DOHH2 (cell line): ENCODE results near the gene RALGAPB.

ENCODE experiments used
- H3F3A ChIP-seq: fragments of 200-600 bp; sonication (generic), shearing (Covaris generic); 2 replicates; pipeline ENCODE4 v1.6.0; 2016; ENCODE audit warnings: antibody characterized with exemption, mild to moderate bottlenecking; ENCODE audit not compliant: control insufficient read depth, insufficient read depth
- H3K27ac ChIP-seq: fragments of 200-600 bp; sonication (generic); 2 replicates; pipeline ENCODE4 v1.5.1; 2014; ENCODE audit warnings: low read depth, mild to moderate bottlenecking, low read length, moderate library complexity
- H3K27me3 ChIP-seq: fragments of 200-600 bp; sonication (generic); 2 replicates; pipeline ENCODE4 v1.6.1; 2014; ENCODE audit warnings: mild to moderate bottlenecking, low read length, mixed read lengths; ENCODE audit not compliant: control insufficient read depth
- H3K36me3 ChIP-seq: fragments of 200-600 bp; sonication (generic); 2 replicates; pipeline ENCODE4 v1.6.1; 2014; ENCODE audit warnings: mild to moderate bottlenecking, low read length, moderate library complexity, mixed read lengths; ENCODE audit not compliant: control insufficient read depth
- H3K4me1 ChIP-seq: fragments of 200-600 bp; sonication (generic); 2 replicates; pipeline ENCODE4 v1.6.1; 2014; ENCODE audit warnings: mild to moderate bottlenecking, low read length, mixed read lengths; ENCODE audit not compliant: control insufficient read depth
- H3K4me2 ChIP-seq: fragments of 200-600 bp; sonication (generic); 2 replicates; pipeline ENCODE4 v1.6.0; 2014; ENCODE audit warnings: mild to moderate bottlenecking, low read length, moderate library complexity
- H3K4me3 ChIP-seq: fragments of 200-600 bp; sonication (generic); 2 replicates; pipeline ENCODE4 v1.5.1; 2014; ENCODE audit warnings: mild to moderate bottlenecking, low read length, mixed read lengths
- H3K79me2 ChIP-seq: fragments of 200-600 bp; sonication (generic); 2 replicates; pipeline ENCODE4 v1.6.1; 2014; ENCODE audit warnings: mild to moderate bottlenecking, low read length, mixed read lengths; ENCODE audit not compliant: control insufficient read depth
- H3K9me2 ChIP-seq: fragments of 200-600 bp; sonication (generic); replicated peaks from 2 replicates; pipeline ENCODE4 v1.6.1; 2014; ENCODE audit warnings: mild to moderate bottlenecking, low read length, mixed read lengths; ENCODE audit not compliant: control insufficient read depth
- H3K9me3 ChIP-seq: fragments of 200-600 bp; sonication (generic); 2 replicates; pipeline ENCODE4 v1.6.1; 2014; ENCODE audit warnings: antibody characterized with exemption, low read length, mixed read lengths; ENCODE audit not compliant: control insufficient read depth, insufficient read depth
- H4K20me1 ChIP-seq: fragments of 200-600 bp; sonication (generic); 2 replicates; pipeline ENCODE4 v1.6.0; 2014; ENCODE audit warnings: low read depth, mild to moderate bottlenecking, antibody characterized with exemption, low read length, moderate library complexity; ENCODE audit not compliant: control insufficient read depth, insufficient read depth
- CTCF ChIP-seq: fragments of 200-600 bp; sonication (generic); IDR thresholded peaks from one replicate; pipeline ENCODE4 v1.5.1; 2014; ENCODE audit warnings: antibody characterized with exemption, mild to moderate bottlenecking, low read depth, low read length; ENCODE audit not compliant: poor library complexity, severe bottlenecking
- EZH2phosphoT487 ChIP-seq: fragments of 200-600 bp; sonication (generic); IDR thresholded peaks from 2 replicates; pipeline ENCODE4 v1.6.1; 2017; ENCODE audit warnings: borderline replicate concordance, mild to moderate bottlenecking, antibody characterized with exemption, low read length, moderate library complexity, mixed read lengths

RALGAPB gene

GRCh38 chr20:38623061-38623460 is 150.4 kb downstream of the RALGAPB start:
- no peak overlapping the region for H3K4me3 ChIP-seq
- no peaks in the 10 kb centered on the region for H3K36me3 ChIP-seq
- H4K20me1 ChIP-seq = no peaks in the 10 kb centered on the region
- no peaks in the 10 kb centered on the region for H3K9me2 ChIP-seq
- no peak overlapping the region for H3K4me2 ChIP-seq
- H3K27me3 ChIP-seq = peaks cover 15% of the 10 kb centered on the region; the same call in 1 of the 2 replicates
- H3K9me3 ChIP-seq = no peaks in the 10 kb centered on the region
- TF ChIP-seq EZH2phosphoT487 (no peak), CTCF (no peak)
- no peak overlapping the region for H3K27ac ChIP-seq
- no peaks in the 10 kb centered on the region for H3K4me1 ChIP-seq
- H3K79me2 ChIP-seq = no peaks in the 10 kb centered on the region
- no peaks in the 10 kb centered on the region for H3F3A ChIP-seq

GRCh38 chr20:38624084-38624483 is 151.4 kb downstream of the RALGAPB start:
- no peaks in the 10 kb centered on the region for H3K9me2 ChIP-seq
- no peaks in the 10 kb centered on the region for H3K9me3 ChIP-seq
- no peaks in the 10 kb centered on the region for H3K36me3 ChIP-seq
- H3K4me1 ChIP-seq = peaks cover 7% of the 10 kb centered on the region
- H4K20me1 ChIP-seq = no peaks in the 10 kb centered on the region
- no peaks in the 10 kb centered on the region for H3K79me2 ChIP-seq
- no peak overlapping the region for H3K4me2 ChIP-seq
- H3K27me3 ChIP-seq = peaks cover 15% of the 10 kb centered on the region; the same call in 1 of the 2 replicates
- TF ChIP-seq EZH2phosphoT487 (no peak), CTCF (no peak)
- no peaks in the 10 kb centered on the region for H3F3A ChIP-seq
- H3K4me3 ChIP-seq = no peak overlapping the region
- no peak overlapping the region for H3K27ac ChIP-seq

- Histone ChIP-seq H3K27me3 (0 out of 2 replicates have a peak, but pooled peaks cover under 1% of the 10 kb centered on the region), H3K4me2 (no peak overlapping the region), H3K79me2 (no peaks in the 10 kb centered on the region), H3K4me1 (peaks cover 7% of the 10 kb centered on the region), H4K20me1 (no peaks in the 10 kb centered on the region), H3K9me2 (no peaks in the 10 kb centered on the region), H3K36me3 (no peaks in the 10 kb centered on the region), H3K4me3 (no peak overlapping the region), H3K9me3 (no peaks in the 10 kb centered on the region), H3K27ac (no peak overlapping the region), H3F3A (no peaks in the 10 kb centered on the region)
- no peak for TF ChIP-seq EZH2phosphoT487
- TF ChIP-seq CTCF = no peak
Observed at GRCh38 chr20:38625896-38626295, 153.3 kb downstream of the RALGAPB start.
